Stimulated activated naive CD8-positive, alpha-beta T cell treated with anti-CD3 and anti-CD28 coated beads, Interleukin-15, amount 100 ng/mL, for 72 hours (primary cell): Measurements from ENCODE around the gene FRRS1L.
A peak's percentile ranks its signal among the peaks of the same experiment; 100 is the strongest.
"Not testable (repeated sequence)": the region's sequence is repeated elsewhere in the genome, so short reads cannot be mapped to it uniquely, and the experiment has no call there.

Source experiments
- ATAC-seq: fragments of 150-1000 bp; cut with Tn5 transposase; 2 replicates; pipeline ENCODE4 v1.10.0; 2021; ENCODE audit warnings: mild to moderate bottlenecking, moderate library complexity
- DNase-seq, 2 donors: peaks; one replicate each; pipeline ENCODE4 v3.0.0; 2021 to 2022
- H3K27ac Mint-ChIP-seq, 2 donors: one replicate each; pipeline ENCODE4 v1.8.0; 2022; ENCODE audit warnings: mild to moderate bottlenecking in 2 of 2, mixed read lengths in 2 of 2, moderate library complexity in 2 of 2
- H3K27me3 Mint-ChIP-seq: one replicate; pipeline ENCODE4 v1.8.0; 2022; ENCODE audit warnings: mixed read lengths
- H3K4me1 Mint-ChIP-seq: one replicate; pipeline ENCODE4 v1.8.0; 2022; ENCODE audit warnings: mild to moderate bottlenecking, mixed read lengths
- H3K4me3 Mint-ChIP-seq, 2 donors: one replicate each; pipeline ENCODE4 v1.8.0; 2022; ENCODE audit warnings: mild to moderate bottlenecking in 2 of 2, mixed read lengths in 2 of 2, moderate library complexity in 1 of 2
- H3K9me3 Mint-ChIP-seq, 2 donors: one replicate each; pipeline ENCODE4 v1.8.0; 2022; ENCODE audit warnings: mixed read lengths in 2 of 2

Gene FRRS1L

DNA sequence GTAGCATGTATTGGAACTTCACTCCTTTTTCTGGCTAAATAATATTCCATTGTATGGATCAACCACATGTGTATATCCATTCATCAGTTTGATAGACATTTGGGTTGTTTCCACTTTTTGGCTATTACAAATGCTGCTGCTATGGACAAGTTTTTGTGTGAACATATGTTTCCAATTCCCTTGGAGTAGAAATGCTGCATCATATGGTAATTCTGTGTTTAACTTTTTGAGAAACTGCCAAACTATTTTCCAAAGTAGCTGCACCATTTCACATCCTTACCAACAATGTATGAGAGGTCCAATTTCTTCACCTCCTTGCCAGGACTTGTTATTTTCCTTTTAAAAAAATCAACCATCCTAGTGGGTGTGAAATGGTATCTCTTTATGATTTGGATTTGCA lies 8.4 kb downstream of the FRRS1L start:
- Mint-ChIP-seq H3K4me3 (no peak overlapping the region), H3K9me3 (peaks cover 3 to 9% of the 10 kb centered on the region in 2 donors), H3K27me3 (peaks cover 27% of the 10 kb centered on the region), H3K27ac (no peak overlapping the region), H3K4me1 (no peaks in the 10 kb centered on the region)
- ATAC-seq (no peak), DNase-seq (no peak)

DNA sequence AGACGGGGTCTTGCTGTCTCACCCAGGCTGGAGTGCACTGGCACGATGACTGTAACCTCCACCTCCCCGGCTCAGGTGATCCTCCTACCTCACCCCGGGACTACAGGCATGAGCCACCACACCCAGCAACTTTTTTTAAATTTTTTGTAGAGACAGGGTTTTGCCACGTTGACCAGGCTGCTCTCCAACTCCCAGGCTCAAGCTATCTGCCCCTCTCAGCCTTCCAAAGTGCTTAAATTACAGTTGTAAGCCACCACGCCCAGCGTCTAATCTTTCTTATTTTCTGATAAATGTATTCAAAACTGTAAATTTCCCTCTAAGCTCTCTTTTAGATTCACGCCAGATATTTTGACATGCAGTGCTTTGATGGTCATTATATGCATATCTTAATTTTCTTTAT lies 10.3 kb downstream of the FRRS1L start:
- ATAC-seq (no peak), DNase-seq (no peak)
- H3K27me3 Mint-ChIP-seq, result peaks cover 22% of the 10 kb centered on the region
- H3K27ac Mint-ChIP-seq, result no peak overlapping the region
- H3K9me3 Mint-ChIP-seq, result peaks cover 9 to 16% of the 10 kb centered on the region in 2 donors
- H3K4me1 Mint-ChIP-seq, result no peaks in the 10 kb centered on the region
- no peak overlapping the region for H3K4me3 Mint-ChIP-seq

DNA sequence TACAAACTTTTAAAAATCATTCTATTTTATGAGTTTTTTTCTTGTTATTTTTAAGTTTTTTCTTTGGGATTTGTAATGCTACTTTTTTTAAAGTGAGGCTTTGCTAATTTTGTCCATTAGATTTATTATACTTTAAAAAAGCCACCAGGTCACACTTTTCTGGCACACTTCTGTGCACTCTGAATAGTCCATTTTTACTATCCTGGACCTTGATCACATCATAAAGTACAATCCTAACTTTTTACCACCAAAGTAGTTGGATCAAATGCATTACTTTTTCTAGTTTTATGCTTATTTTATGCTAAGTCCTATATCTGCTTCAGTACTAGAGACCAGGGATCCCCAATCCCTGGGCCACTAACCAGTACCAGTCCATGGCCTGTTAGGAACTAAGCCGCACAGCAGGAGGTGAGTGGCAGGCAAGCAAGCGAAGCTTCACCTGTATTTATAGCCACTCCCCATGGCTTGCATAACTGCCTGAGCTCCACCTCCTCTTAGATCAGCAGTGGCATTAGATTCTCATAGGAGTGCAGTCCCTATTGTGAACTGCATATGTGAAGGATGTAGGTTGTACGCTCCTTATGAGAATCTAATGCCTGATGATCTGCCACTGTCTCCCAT lies 16.0 kb downstream of the FRRS1L start:
- Mint-ChIP-seq H3K4me3 (no peak overlapping the region), H3K27ac (no peak overlapping the region), H3K9me3 (peaks cover 11 to 18% of the 10 kb centered on the region in 2 donors), H3K4me1 (no peaks in the 10 kb centered on the region), H3K27me3 (peaks cover 1% of the 10 kb centered on the region)
- ATAC-seq (no peak), DNase-seq (no peak)

DNA sequence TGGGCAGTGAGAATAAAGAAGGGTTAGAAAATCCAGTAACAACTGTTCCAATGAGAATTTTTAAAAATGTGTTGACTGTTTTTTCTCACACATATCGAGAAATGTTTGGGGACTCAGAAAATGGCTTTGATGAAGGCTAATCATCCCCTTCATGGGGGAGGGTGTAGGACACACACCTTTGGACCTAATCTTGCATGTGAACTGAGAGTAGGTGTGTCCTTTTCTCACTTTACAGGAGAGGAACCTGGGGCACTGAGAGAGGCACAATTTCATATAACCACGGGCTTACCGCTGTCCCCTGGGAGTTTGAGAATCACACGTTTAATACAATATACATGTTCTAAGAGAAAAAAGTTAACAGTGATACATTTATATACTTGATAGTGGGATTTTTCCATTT lies 17.3 kb downstream of the FRRS1L start:
- no peak for DNase-seq

DNA sequence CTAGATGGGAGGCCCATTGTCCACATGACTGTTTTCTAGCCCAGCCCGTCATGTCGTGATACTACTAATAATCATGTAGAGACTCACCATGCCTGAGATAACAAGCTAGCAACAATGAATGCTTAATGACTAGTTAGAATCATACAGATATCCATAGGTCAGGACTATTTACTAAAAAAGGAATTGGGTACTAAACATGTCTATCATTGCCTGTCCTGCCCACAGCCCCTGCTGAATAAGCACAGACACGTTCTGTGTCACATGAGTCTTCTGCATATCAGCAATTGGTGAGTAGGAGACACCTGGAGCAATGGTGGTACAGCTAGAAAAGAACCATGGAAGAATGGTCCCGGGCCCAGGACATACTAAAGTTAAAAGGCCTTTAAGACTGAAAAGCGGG lies 18.0 kb downstream of the FRRS1L start:
- Mint-ChIP-seq H3K9me3 (peaks cover 11 to 14% of the 10 kb centered on the region in 2 donors), H3K4me1 (peaks cover 3% of the 10 kb centered on the region), H3K27me3 (no peaks in the 10 kb centered on the region), H3K27ac (no peak overlapping the region), H3K4me3 (no peak overlapping the region)
- no peak for DNase-seq
- no peak for ATAC-seq

More for the DNA sequence above, 17.3 kb downstream of the FRRS1L start:
- H3K27ac Mint-ChIP-seq, result no peak overlapping the region
- no peaks in the 10 kb centered on the region for H3K4me1 Mint-ChIP-seq
- H3K9me3 Mint-ChIP-seq, result peaks cover 11 to 18% of the 10 kb centered on the region in 2 donors
- ATAC-seq, result no peak
- no peaks in the 10 kb centered on the region for H3K27me3 Mint-ChIP-seq
- H3K4me3 Mint-ChIP-seq, result no peak overlapping the region

DNA sequence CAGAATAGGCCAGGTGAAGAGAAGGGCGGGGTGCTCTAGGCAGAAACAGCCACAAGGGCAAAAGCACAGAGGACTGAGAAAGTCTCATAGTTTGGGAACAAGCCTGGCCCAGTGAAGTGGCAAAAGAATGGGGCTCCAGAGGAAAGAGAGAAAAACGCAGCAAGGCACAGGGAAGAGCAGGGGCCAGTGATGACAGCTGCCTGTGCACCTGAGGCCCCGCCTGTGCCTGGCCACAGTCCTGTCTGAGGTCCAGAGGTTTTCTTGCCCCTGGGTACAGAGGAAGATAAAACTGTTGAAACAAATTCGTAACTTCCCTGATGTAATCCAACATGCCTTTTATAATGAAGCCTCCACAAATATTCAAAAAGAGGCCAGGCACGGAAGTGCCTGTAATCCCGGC lies 22.0 kb downstream of the FRRS1L start:
- H3K27ac Mint-ChIP-seq, result no peak overlapping the region
- ATAC-seq, result no peak
- H3K4me3 Mint-ChIP-seq, result no peak overlapping the region
- no peaks in the 10 kb centered on the region for H3K27me3 Mint-ChIP-seq
- no peak for DNase-seq
- H3K9me3 Mint-ChIP-seq, result no peaks in the 10 kb centered on the region
- H3K4me1 Mint-ChIP-seq, result peaks cover 6% of the 10 kb centered on the region

DNA sequence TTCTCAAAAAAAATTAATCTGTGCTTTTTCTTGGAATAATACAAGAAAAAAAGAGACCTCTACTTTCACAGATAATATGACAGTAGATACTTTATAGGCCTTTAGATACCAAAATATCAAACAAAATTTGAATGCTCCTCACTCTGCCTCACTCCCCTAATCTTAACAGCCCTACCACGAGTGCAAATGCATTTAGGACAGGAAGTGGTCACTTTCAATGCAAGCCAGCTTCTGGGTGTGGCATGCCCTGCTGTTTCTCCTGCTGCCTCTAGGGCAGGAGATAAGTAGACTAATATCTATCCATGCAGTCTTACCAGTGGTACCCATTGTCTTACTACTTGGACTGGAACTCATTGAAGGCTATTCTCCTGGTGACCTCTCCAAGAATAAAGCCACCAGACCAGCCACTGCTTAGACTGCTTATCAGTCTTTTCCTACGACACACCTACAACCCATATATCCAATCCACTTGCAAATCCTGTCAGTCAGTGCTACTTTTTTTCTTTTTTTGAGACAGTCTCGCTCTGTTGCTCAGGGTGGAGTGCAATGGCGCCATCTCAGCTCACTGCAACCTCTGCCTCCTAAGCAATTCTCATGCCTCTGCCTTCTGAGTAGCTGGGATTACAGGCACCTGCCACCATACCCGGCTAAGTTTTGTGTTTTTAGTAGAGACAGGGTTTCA lies 23.0 kb downstream of the FRRS1L start:
- no peaks in the 10 kb centered on the region for H3K9me3 Mint-ChIP-seq
- peak in 1 of 2 donors; percentile 42 for DNase-seq
- ATAC-seq, result peak; percentile 94

DNA sequence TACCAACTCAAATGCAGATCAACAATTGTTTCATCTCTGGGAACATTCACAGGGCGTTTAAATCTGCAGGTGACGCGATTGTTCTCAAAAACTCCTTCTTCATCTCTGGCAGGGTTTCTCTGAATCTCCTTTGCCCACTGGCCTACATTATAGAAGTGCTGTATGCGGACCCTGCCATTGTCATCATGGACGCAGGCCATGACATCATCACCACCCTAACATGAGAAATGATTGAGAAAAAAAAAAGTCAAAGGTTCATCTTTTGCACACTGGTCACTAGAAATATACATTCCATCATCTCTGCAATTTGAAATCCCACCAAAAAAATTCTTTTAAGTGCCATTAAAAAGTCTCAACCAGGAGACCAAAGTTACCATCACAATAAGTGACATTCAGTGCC lies 25.7 kb downstream of the FRRS1L start:
- Mint-ChIP-seq H3K27me3 (no peaks in the 10 kb centered on the region), H3K9me3 (no peaks in the 10 kb centered on the region), H3K4me3 (no peak overlapping the region), H3K27ac (no peak overlapping the region), H3K4me1 (peaks cover 6% of the 10 kb centered on the region)
- DNase-seq, result no peak
- ATAC-seq, result no peak

More for the DNA sequence above, 23.0 kb downstream of the FRRS1L start:
- H3K4me1 Mint-ChIP-seq, result peaks cover 6% of the 10 kb centered on the region
- H3K27me3 Mint-ChIP-seq, result no peaks in the 10 kb centered on the region
- no peak overlapping the region for H3K27ac Mint-ChIP-seq
- H3K4me3 Mint-ChIP-seq, result no peak overlapping the region

DNA sequence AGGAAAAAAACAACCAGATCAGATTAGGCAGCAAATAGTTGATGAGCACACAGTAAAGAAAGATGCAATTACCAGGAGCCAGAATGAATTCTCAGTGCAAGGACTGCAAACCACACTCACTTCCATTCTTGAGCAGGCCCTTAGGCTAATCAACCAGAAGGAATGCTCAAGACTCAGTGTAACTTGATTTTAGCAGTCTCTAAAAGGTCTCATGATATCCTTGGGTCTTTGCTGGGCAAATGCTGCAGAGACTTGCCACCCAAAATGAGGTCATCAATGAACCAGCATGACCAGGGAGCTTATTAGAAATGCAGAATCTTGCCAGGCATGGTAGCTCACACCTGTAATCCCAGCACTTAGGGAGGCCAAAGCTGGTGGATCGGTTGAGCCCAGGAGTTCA lies 27.2 kb downstream of the FRRS1L start:
- Mint-ChIP-seq H3K9me3 (no peaks in the 10 kb centered on the region), H3K4me1 (peaks cover 6% of the 10 kb centered on the region), H3K4me3 (no peak overlapping the region), H3K27ac (no peak overlapping the region), H3K27me3 (no peaks in the 10 kb centered on the region)
- no peak for DNase-seq
- no peak for ATAC-seq

DNA sequence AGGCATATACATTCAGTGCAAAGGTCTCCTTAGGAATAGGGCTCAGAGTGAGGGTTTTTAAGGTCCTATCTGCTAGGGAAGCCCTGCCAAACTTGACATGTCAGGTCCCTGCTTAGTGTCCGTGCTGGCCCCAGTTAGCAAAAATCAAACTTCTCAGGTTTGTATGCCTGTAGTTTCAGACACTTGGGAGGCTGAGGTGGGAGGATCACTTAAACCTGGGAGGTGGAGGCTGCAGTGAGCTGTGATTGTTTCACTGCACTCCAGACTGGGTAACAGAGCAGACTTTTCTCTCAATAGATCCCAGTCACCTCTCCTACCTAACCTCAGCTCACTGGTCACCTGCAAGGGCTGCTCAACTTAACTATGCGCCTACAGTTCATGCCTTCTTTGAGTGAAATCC lies 28.6 kb downstream of the FRRS1L start:
- DNase-seq (no peak), ATAC-seq (no peak)
- Mint-ChIP-seq H3K27me3 (no peaks in the 10 kb centered on the region), H3K4me1 (no peaks in the 10 kb centered on the region), H3K9me3 (no peaks in the 10 kb centered on the region), H3K4me3 (no peak overlapping the region), H3K27ac (no peak overlapping the region)

DNA sequence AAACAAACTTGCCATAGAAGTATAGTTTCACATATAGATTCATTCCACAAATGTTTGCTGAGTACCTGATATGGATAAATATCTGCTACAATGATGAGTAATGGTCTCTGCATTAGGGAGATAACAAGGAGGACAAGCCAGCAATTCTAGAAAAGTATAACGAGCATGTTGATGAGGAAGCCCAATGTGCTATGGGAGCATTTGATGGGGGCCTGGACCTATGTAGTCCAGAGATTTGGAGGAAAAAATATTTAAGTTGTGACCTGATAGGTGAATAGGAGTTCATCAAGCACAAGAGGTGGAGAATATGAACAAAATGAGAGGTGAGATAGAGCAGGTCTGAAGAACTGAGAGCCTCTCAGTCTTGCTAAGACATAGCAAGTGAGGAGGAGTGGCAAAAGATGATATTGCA lies 32.9 kb downstream of the FRRS1L start:
- Mint-ChIP-seq H3K27ac (no peak overlapping the region), H3K9me3 (no peaks in the 10 kb centered on the region), H3K27me3 (no peaks in the 10 kb centered on the region), H3K4me1 (no peaks in the 10 kb centered on the region), H3K4me3 (no peak overlapping the region)
- ATAC-seq (no peak), DNase-seq (no peak)

DNA sequence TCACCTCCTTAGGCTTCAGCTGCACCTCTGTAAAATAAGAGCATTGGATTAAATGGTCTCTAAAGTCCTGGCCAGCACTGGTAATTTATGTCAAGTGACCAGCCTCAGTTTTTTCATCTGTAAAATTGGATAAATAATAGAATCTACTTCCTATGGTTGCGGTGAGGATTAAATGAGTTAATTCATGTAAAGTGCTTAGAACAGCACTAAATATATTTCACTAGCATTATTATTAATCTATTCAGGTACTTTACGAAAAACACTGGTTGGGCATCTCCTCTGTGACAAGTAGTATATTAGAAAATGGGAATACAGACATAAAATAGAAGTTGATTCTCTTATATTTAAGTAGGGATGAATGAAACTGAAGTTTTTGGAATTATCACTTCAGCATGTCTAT lies 33.5 kb downstream of the FRRS1L start:
- DNase-seq, result no peak
- H3K9me3 Mint-ChIP-seq, result no peaks in the 10 kb centered on the region
- no peak for ATAC-seq
- no peak overlapping the region for H3K27ac Mint-ChIP-seq
- H3K4me1 Mint-ChIP-seq, result no peaks in the 10 kb centered on the region
- no peaks in the 10 kb centered on the region for H3K27me3 Mint-ChIP-seq
- no peak overlapping the region for H3K4me3 Mint-ChIP-seq

DNA sequence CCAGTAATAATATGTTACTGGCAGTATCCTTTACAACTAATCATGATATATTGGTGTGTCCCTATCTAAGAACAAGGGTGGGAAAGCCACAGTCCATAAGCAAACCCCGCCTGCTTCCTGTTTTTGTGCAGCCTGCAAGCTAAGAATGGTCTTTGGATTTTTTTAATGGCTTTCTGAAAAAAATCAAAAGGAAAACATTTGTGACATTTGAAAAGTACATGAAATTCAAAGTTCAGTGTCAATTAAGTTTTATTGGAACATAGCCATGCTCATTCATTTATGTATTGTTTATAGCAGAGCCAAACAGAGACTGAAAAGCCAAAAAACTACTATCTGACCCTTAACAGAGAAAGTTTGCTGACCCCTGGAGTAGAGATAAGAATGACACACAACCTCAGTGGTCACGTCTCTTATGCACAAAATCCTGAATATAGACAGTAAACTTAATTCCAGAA lies 34.5 kb downstream of the FRRS1L start:
- Mint-ChIP-seq H3K9me3 (no peaks in the 10 kb centered on the region), H3K27me3 (no peaks in the 10 kb centered on the region), H3K4me1 (no peaks in the 10 kb centered on the region), H3K4me3 (no peak overlapping the region), H3K27ac (no peak overlapping the region)
- DNase-seq (no peak), ATAC-seq (no peak)

DNA sequence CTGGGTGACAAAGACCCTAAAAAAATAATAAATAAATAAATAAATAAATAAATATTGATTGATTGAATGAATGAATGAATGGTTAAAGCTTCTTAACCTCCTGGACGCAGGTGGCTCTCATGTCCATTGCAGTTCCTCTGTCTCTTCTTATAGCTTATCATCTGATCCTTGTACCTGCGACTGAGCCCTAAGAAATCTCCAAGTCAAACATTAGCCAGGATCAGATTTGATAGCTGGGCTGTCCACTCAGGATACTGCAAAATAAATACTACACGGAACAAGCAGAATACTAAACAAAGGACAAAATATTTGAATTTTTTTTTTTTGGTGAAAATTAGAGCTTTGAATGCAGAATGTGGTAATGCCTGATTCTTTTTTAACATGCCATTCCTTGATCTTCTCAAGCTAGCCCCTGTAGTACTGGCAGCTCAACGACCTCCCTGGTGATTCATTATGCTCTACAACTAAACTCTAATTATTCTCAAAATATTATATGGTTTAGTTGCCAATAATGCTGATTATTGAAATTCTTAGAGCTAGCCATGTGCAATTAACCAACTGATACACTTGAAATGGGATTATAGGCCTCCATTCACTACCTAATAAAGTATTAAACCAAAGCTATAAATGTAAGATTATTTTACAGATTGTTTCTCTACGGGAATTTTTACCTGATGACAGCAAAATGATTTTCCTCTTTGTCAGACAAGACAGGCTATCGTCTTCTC lies 37.4 kb downstream of the FRRS1L start:
- Mint-ChIP-seq H3K27me3 (no peaks in the 10 kb centered on the region), H3K9me3 (no peaks in the 10 kb centered on the region), H3K27ac (no peak overlapping the region), H3K4me3 (no peak overlapping the region), H3K4me1 (no peaks in the 10 kb centered on the region)
- ATAC-seq (no peak), DNase-seq (no peak)

DNA sequence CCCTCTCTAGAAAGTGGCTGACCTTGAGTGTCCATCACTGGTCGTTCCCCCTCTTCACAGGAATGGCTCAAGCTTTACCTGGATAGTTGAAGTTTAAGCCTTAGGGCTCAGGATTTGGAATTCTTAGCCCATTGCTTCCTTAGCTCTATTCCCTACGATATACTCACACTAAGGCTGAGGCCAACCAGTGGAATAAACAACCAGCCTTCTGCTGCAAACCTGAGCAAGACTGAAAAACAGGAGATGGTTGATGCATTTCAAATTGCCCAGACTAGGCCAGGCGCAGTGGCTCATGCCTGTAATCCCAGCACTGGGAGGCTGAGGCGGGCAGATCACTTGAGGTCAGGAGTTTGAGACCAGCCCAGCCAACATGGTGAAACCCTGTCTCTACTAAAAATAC lies 40.4 kb downstream of the FRRS1L start:
- H3K4me3 Mint-ChIP-seq, H3K27me3 Mint-ChIP-seq, H3K27ac Mint-ChIP-seq, H3K9me3 Mint-ChIP-seq, ATAC-seq, DNase-seq: not testable (repeated sequence)
- peaks cover 11% of the 10 kb centered on the region for H3K4me1 Mint-ChIP-seq

DNA sequence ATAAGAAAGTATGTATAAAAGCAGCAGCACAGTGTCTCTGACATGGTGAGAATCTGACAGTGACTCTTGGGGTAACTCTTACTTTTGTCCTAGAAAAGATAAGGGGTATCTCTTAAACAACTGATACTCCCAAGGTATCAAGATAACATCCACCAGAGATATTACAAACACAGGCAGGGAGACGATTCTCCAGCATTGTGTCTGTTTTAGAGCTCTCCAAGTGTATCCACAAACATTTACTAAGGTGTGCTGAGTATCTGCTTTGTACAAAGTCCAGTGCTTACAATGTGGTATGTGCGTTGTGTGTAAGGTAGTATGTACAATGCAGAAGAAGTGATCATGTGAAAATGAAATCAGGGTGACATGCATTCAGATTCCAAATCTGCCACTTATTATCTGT lies 42.9 kb downstream of the FRRS1L start:
- Mint-ChIP-seq H3K4me3 (no peak overlapping the region), H3K27ac (no peak overlapping the region), H3K27me3 (no peaks in the 10 kb centered on the region), H3K4me1 (peaks cover 18% of the 10 kb centered on the region), H3K9me3 (no peaks in the 10 kb centered on the region)
- no peak for ATAC-seq
- no peak for DNase-seq
